OCI-LY7 (cell line): ENCODE results near the gene DMD.
"Not testable (repeated sequence)": the region's sequence is repeated elsewhere in the genome, so short reads cannot be mapped to it uniquely, and the experiment has no call there.

Source experiments
- CTCF ChIP-seq: fragments of 200-600 bp; sonication (generic); conservative IDR thresholded peaks from 2 replicates; pipeline ENCODE4 v1.5.1; 2014; ENCODE audit warnings: mild to moderate bottlenecking, antibody characterized with exemption, low read length, moderate library complexity, mixed read lengths
- EZH2phosphoT487 ChIP-seq: fragments of 200-600 bp; sonication (generic); IDR thresholded peaks from 2 replicates; pipeline ENCODE4 v1.6.1; 2018; ENCODE audit warnings: low read depth, borderline replicate concordance, mild to moderate bottlenecking, mixed run types, antibody characterized with exemption, low read length, moderate library complexity, mixed read lengths

- TF ChIP-seq CTCF, EZH2phosphoT487: not testable (repeated sequence)
Observed at GRCh38 chrX:33073660-33074059, 137.7 kb downstream of the DMD start.
